GM21367 (cell line): ENCODE measurements around the gene ZNF33A.
"Not testable (repeated sequence)": the region's sequence is repeated elsewhere in the genome, so short reads cannot be mapped to it uniquely, and the experiment has no call there.

ENCODE experiments used
- ATAC-seq: cut with Tn5 transposase; IDR thresholded peaks from one replicate; pipeline ENCODE4 v1.9.1; 2021; ENCODE audit not compliant: unreplicated experiment

Gene ZNF33A

GRCh38 chr10:38010119-38010903 is at the start of gene ZNF33A:
Gene ZNF33A, plus strand, starts transcription at chr10:38010675. Its CDS starts 1,667 bp downstream, at chr10:38012342.
- ATAC-seq = peak; percentile 89

GRCh38 chr10:37965006-37965405 is 45.5 kb upstream of the ZNF33A start:
- no peak for ATAC-seq

GRCh38 chr10:37972396-37972795 is 38.1 kb upstream of the ZNF33A start:
- no peak for ATAC-seq

- ATAC-seq = no peak
Observed at GRCh38 chr10:37975401-37975991, 35.0 kb upstream of the ZNF33A start.

GRCh38 chr10:37976091-37976879 is 34.2 kb upstream of the ZNF33A start, which contains the start of gene ZNF25:
Gene ZNF25, minus strand, starts transcription at chr10:37976647. Its CDS starts 4,925 bp downstream, at chr10:37971722.
- peak; percentile 94 for ATAC-seq

- no peak for ATAC-seq
Observed at GRCh38 chr10:37976880-37977203, 33.6 kb upstream of the ZNF33A start.

DNA sequence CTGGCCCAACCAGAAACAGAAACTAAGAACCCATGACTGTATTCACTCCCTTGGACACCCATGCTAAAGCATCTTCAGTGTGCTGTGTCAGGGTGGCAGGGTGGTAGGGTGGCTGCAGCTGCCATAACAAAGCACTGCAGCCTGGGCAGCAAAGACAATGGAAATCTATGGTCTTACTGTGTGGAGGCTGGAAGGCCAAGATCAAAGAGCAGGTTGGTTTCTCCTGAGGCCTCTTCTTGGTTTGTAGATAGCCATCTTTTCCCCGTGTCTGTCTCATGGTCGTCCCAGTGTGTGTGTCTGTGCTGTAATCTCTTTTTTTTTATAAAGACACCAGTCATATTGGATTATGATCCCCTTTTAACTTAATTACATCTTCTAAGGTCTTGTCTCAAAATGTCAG is 18.8 kb upstream of the ZNF33A start:
- ATAC-seq = no peak

DNA sequence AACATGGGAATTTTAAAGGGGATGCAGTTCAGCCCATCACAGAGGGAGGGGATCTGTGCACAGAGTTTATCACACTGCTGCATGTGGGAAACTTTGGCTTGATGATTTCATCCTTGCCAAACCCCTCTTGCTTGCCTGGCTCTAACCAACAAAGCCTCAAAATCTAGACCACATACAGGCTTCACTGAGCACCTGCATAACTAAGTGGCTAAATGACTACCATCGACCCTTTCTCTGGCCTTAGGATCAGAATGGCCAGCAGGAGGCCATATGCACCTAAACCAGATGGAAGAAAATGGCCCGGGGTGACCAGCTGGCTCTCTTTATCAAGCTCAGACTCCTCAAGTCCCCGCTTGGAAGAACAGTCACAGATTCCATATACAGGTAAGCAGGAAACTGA is 18.4 kb upstream of the ZNF33A start:
- ATAC-seq = no peak

- not testable (repeated sequence) for ATAC-seq
Observed at GRCh38 chr10:37998920-37999319, 11.6 kb upstream of the ZNF33A start.

DNA sequence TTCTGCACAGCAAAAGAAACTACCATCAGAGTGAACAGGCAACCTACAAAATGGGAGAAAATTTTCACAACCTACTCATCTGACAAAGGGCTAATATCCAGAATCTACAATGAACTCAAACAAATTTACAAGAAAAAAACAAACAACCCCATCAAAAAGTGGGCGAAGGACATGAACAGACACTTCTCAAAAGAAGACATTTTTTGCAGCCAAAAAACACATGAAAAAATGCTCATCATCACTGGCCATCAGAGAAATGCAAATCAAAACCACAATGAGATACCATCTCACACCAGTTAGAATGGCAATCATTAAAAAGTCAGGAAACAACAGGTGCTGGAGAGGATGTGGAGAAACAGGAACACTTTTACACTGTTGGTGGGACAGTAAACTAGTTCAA is 10.0 kb upstream of the ZNF33A start:
- not testable (repeated sequence) for ATAC-seq

DNA sequence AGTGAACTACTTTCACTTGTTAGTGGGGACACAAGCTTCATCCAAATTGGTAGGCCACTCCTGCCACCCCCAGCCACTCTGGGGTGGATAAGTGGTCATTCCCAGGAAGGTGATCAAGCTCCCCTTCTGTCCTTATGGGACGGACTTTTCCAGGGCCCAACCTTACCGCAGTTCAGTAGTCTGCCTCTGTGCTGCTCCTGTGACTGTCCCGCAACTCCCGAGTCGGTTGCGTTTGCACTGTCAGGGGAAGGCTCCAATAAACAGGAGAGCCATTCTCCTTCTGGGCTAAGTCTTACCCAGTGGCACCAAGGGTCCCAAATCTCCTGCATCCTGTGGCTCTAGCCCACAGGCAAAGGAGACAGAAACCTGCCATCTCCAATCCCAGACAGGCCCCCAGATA is 7.4 kb upstream of the ZNF33A start:
- ATAC-seq = no peak

DNA sequence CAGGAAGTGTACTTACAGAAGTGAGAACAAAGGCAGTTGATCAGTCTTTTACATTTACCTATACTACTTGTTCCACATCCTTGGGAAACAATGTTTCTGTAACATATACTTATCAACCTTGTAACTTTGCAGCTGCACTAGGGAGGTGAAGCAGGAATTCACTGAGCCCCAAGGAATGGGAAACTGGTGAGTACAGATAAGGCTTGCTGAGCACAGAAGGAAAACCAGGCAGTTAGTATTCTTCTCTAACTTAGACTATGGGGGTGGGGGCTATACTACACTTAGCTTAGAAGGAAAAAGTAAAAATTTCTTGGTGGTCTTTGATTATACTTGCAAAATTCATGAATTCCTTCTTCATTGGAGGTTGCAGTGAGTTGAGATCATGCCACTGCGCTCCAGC is 6.9 kb upstream of the ZNF33A start:
- no peak for ATAC-seq

- no peak for ATAC-seq
Observed at GRCh38 chr10:38007551-38007950, 2.9 kb upstream of the ZNF33A start.

DNA sequence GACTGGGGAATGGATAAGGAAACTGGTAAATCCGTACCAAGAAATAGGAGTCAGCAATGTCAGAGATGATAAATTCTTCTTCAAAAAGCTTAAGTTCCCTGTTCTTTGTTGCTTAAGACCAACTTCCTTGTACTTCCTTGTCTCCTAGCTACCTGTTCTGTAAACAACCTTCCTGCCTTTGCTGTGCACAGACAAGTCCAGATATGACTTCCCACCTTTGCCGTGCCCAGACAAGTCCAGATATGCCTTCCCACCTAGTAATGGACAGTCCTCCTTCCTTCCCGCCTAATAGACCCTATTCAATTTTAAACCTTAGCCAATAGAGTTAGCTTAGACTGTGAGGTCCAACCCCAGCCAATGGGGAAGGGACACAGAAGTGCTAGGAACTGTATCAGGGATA is 2.5 kb upstream of the ZNF33A start:
- ATAC-seq = no peak

DNA sequence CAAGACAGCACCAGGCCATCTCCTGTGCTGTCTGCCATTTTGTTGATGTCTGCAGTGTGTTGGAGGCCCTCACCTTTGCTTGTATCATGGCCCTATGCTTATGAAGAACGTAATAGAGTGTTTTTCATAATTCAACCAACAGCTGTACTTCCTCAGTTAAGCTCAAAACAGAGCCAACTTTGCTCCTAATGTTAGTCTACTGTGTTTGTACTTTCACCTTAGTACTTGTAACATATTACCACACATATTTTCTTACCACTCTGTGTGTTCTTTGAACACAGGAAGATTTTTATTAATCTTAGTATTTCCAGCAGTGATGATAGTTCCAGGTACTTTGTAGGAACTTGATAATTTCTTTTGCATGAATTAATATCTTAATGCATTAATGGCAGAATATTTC is 5.9 kb downstream of the ZNF33A start:
- ATAC-seq = no peak

GRCh38 chr10:38019124-38019523 is 8.6 kb downstream of the ZNF33A start:
- not testable (repeated sequence) for ATAC-seq

GRCh38 chr10:38025283-38025682 is 14.8 kb downstream of the ZNF33A start:
- peak; percentile 85 for ATAC-seq

GRCh38 chr10:38027986-38028385 is 17.5 kb downstream of the ZNF33A start:
- no peak for ATAC-seq

- ATAC-seq = no peak
Observed at GRCh38 chr10:38032886-38033285, 22.4 kb downstream of the ZNF33A start.

DNA sequence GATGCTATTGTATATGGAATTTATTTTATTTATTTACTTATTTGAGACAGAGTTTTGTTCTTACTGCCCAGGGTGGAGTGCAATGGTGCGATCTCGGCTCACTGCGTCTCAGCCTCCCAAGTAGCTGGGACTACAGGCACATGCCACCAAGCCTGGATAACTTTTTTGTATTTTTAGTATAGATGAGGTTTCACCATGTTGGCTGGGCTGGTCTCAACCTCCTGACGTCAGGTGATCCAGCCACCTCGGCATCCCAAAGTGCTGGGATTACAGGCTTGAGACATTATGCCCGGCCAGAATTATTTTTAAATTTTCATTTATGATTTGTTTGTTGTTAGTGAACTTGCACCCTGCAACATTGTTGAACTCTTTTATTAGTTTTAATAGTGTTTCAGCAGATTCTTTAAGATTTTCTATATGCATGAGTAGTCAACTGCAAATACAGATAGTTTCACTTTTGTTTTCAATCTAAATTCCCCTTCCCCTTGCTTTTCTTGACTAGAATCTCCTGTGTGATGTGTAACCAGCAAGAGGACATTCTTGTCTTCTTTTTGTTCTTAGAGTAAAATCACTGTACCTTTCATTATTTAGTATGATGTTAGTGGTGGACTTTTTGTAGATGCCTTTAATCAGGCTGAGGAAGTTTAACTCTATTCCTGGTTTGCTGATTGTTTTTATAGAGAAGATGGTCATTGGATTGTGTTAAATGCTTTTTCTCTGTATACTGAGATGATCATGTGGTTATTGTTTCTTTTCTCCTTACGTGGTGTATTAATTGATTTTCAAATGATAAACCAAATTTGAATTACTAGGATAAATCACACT is 27.8 kb downstream of the ZNF33A start:
- ATAC-seq = peak; percentile 87

- ATAC-seq = no peak
Observed at GRCh38 chr10:38038932-38039245, 28.4 kb downstream of the ZNF33A start.
